Left lung (tissue), 10 donors: Measurements from ENCODE around the gene GCAT. TPM values are rescaled to one million over a fixed set of nuclear protein-coding genes. Genes with fewer than 3 reads are reported as not detected.

Experiments used
- ATAC-seq: fragments of 200-7000 bp; cut with Tn5 transposase; one replicate; pipeline ENCODE4 v1.9.1; 2020; ENCODE audit warnings: moderate library complexity
- DNase-seq, 4 donors: peaks; one replicate each; pipeline ENCODE4 v3.0.0-alpha.2; 2013 to 2020
- H3K27ac ChIP-seq, 2 donors: fragments of 200-600 bp; sonication (generic) in 1 of 2; one replicate each; pipeline versions ENCODE4 v1.5.0 to v1.8.0; 2020 to 2021
- H3K27me3 ChIP-seq, 2 donors: fragments of 200-600 bp; sonication (generic) in 1 of 2; one replicate each; pipeline versions ENCODE4 v1.5.0 to v1.8.0; 2020 to 2021
- H3K36me3 ChIP-seq, 2 donors: fragments of 200-600 bp; sonication (generic) in 1 of 2; one replicate each; pipeline versions ENCODE4 v1.5.0 to v1.8.0; 2020 to 2021
- H3K4me1 ChIP-seq, 2 donors: fragments of 200-600 bp; one replicate each; pipeline ENCODE4 v1.8.0; 2021
- H3K4me3 ChIP-seq, 2 donors: fragments of 200-600 bp; sonication (generic) in 1 of 2; one replicate each; pipeline versions ENCODE4 v1.5.0 to v1.8.0; 2020 to 2021; ENCODE audit warnings: mild to moderate bottlenecking in 1 of 2
- H3K9me3 ChIP-seq, 2 donors: fragments of 200-600 bp; sonication (generic) in 1 of 2; one replicate each; pipeline versions ENCODE4 v1.5.0 to v1.8.0; 2020 to 2021
- CTCF ChIP-seq, 2 donors: fragments of 200-600 bp; sonication (generic) in 1 of 2; IDR thresholded peaks; one replicate each; pipeline versions ENCODE4 v1.5.0 to v1.8.0; 2021; ENCODE audit warnings: antibody characterized with exemption in 2 of 2
- intact Hi-C, 2 donors: fragments of 100-400 bp; cut with DNase I; formaldehyde crosslinking; loops; one replicate each; pipeline versions ENCODE4 v1.11.2 to v1.14.2; 2022
- polyA plus RNA-seq, 6 donors: library from polyadenylated mRNA; unstranded; fragments of 120-200 nt; gene quantifications; one replicate each; pipeline ENCODE4 v1.2.1, GENCODE V29; 2013; ENCODE audit not compliant: insufficient read length in 6 of 6
- total RNA-seq, 2 donors: library from RNA; stranded (reverse); fragmentation: NEBNext Ultra II Directional; extraction: Animal tissue kit (Norgen Biotek cat#: 25700); gene quantifications; one replicate each; pipeline ENCODE4 v1.2.1, GENCODE V29; 2021
- donor health status: DM: no; HTN: yes; CAD: no.
- donor health status: DM: no; HTN: no; CAD: no.

The GCAT gene
- total and polyA plus RNA-seq, 8 donors, result 8.1 to 16.7 (median 9.0) TPM

GRCh38 chr22:37842015-37842793, 34.5 kb downstream of the GCAT start:
- Histone ChIP-seq H3K4me3 (no peak overlapping the region), H3K36me3 (peaks cover 0 to 29% of the 10 kb centered on the region in 2 donors), H3K9me3 (no peaks in the 10 kb centered on the region), H3K4me1 (peaks cover 12 to 15% of the 10 kb centered on the region in 2 donors), H3K27me3 (no peaks in the 10 kb centered on the region), H3K27ac (no peak overlapping the region)
- ATAC-seq, result no peak
- no peak for TF ChIP-seq CTCF (IDR thresholded peaks at IDR 0.05)
- intact Hi-C loops, result no loop called here
- DNase-seq, result no peak

- H3K4me3 ChIP-seq, result peak overlapping the region; percentile 74 to 88
- no peaks in the 10 kb centered on the region for H3K9me3 ChIP-seq
- DNase-seq (peak in 1 of 4 donors; percentile 90), ATAC-seq (peak; percentile 59)
- H3K4me1 ChIP-seq, result peaks cover 12 to 25% of the 10 kb centered on the region in 2 donors
- peak overlapping the region; percentile 89 to 97 for H3K27ac ChIP-seq
- no peak for TF ChIP-seq CTCF (IDR thresholded peaks at IDR 0.05)
- intact Hi-C loops, result no loop called here
- peaks cover 0 to 14% of the 10 kb centered on the region in 2 donors for H3K36me3 ChIP-seq
- H3K27me3 ChIP-seq, result no peaks in the 10 kb centered on the region
These were observed 36.0 kb downstream of the GCAT start for GRCh38 chr22:37843741-37844089.

GRCh38 chr22:37844904-37845329, 37.2 kb downstream of the GCAT start:
- H3K36me3 ChIP-seq, result peaks cover 0 to 2% of the 10 kb centered on the region in 2 donors
- H3K4me1 ChIP-seq, result peaks cover 15 to 27% of the 10 kb centered on the region in 2 donors
- H3K4me3 ChIP-seq, result peak overlapping the region; percentile 74 to 88
- ATAC-seq (no peak), DNase-seq (no peak)
- intact Hi-C loops, result no loop called here
- H3K27ac ChIP-seq, result peak overlapping the region; percentile 89 to 97
- H3K27me3 ChIP-seq, result no peaks in the 10 kb centered on the region
- H3K9me3 ChIP-seq, result no peaks in the 10 kb centered on the region
- TF ChIP-seq CTCF (IDR thresholded peaks at IDR 0.05), result no peak

GRCh38 chr22:37846433-37846832, 38.7 kb downstream of the GCAT start:
- no peaks in the 10 kb centered on the region for H3K27me3 ChIP-seq
- intact Hi-C loops, result no loop called here
- TF ChIP-seq CTCF (IDR thresholded peaks at IDR 0.05), result no peak
- H3K9me3 ChIP-seq, result no peaks in the 10 kb centered on the region
- no peak overlapping the region for H3K27ac ChIP-seq
- ATAC-seq (no peak), DNase-seq (no peak)
- H3K4me3 ChIP-seq, result no peak overlapping the region
- H3K36me3 ChIP-seq, result peaks cover 0 to 5% of the 10 kb centered on the region in 2 donors
- peaks cover 21 to 43% of the 10 kb centered on the region in 2 donors for H3K4me1 ChIP-seq

GRCh38 chr22:37848587-37849088, 40.9 kb downstream of the GCAT start:
- no peak for ATAC-seq
- no peaks in the 10 kb centered on the region for H3K9me3 ChIP-seq
- TF ChIP-seq CTCF (IDR thresholded peaks at IDR 0.05), result no peak
- H3K36me3 ChIP-seq, result peaks cover 0 to 27% of the 10 kb centered on the region in 2 donors
- H3K4me1 ChIP-seq, result peaks cover 9 to 32% of the 10 kb centered on the region in 2 donors
- no peaks in the 10 kb centered on the region for H3K27me3 ChIP-seq
- intact Hi-C loops, result no loop called here
- H3K4me3 ChIP-seq, result peak overlapping the region; percentile 71 to 80
- peak overlapping the region; percentile 89 to 90 for H3K27ac ChIP-seq
- DNase-seq, result peak in 1 of 4 donors; percentile 5
